ENCODE results near the gene INPP4B. TPM values are rescaled to one million over a fixed set of nuclear protein-coding genes. Genes with fewer than 3 reads are reported as not detected.

The INPP4B gene
- total and polyA plus RNA-seq, 2 of the 4 experiments (the other 2 are of a cell fraction): 1.8 to 14.0 TPM

GRCh38 chr4:142092941-142093340 is 753.2 kb downstream of the INPP4B start:
- no peak overlapping the region for H3K4me2 ChIP-seq (ENCODE audit: low read depth, low read length)
- H3K4me3 ChIP-seq (ENCODE audit: insufficient read depth, low read depth, low read length): no peak overlapping the region
- DNase-seq: peak; percentile 18
- H2BK20ac ChIP-seq (ENCODE audit: low read depth, low read length): peak overlapping the region; percentile 43
- dilution Hi-C loops (cut with HindIII; ENCODE audit: low sequenced_read_pairs, unreplicated experiment) (no loop called here), in situ Hi-C loops (cut with MboI; ENCODE audit: low sequenced_read_pairs) (no loop called here), intact Hi-C loops (cut with micrococcal nuclease) (loop anchor here (5.0 to 10.0 kb wide), 4 partner anchors 268 to 868 kb away; partner anchors contain the start of gene ZNF330)
- ChIA-PET CTCF (no interaction called here), POLR2A (ENCODE audit: unreplicated experiment) (interaction anchor here (0.6 kb wide), 1 partner anchor 491 kb away, joined by 20 read pairs; no protein-coding TSS in a partner anchor)
- H2AK9ac ChIP-seq (replicated peaks; ENCODE audit: low read depth, low read length, poor library complexity): no peak overlapping the region
- H3K27ac ChIP-seq (ENCODE audit: insufficient read depth, low read length): peak overlapping the region; percentile 26; the same call in 1 of the 2 replicates
- H3K27me3 ChIP-seq (ENCODE audit: control insufficient read depth, insufficient read depth, low read length): no peaks in the 10 kb centered on the region
- no peak for ATAC-seq (ENCODE audit: low read depth)
- no peaks in the 10 kb centered on the region for H4K20me1 ChIP-seq (ENCODE audit: insufficient read depth, low read length)
- peak overlapping the region; percentile 89 for H3K18ac ChIP-seq (ENCODE audit: low read depth, low read length)
- H3K9me1 ChIP-seq (ENCODE audit: insufficient read depth, low read length): peaks cover 8% of the 10 kb centered on the region
- BruUV-seq (replicated peaks): no TSS peak
- peak overlapping the region; percentile 38; the same call in 1 of the 2 replicates for H3K4ac ChIP-seq (ENCODE audit: low read depth, low read length)
- H3K36me3 ChIP-seq (ENCODE audit: control insufficient read depth, insufficient read depth, low read length): no peaks in the 10 kb centered on the region
- H2BK15ac ChIP-seq (ENCODE audit: low read depth, low read length): 0 out of 3 replicates have a peak overlapping the region, but pooled peaks have one; percentile 8
- peak overlapping the region; percentile 46 for H2AK5ac ChIP-seq (ENCODE audit: low read depth, low read length)
- H3K9me3 ChIP-seq (ENCODE audit: control insufficient read depth, insufficient read depth, low read length): no peaks in the 10 kb centered on the region
- peak overlapping the region; percentile 35 for H4K91ac ChIP-seq (ENCODE audit: insufficient read depth, low read depth, low read length)
- TF ChIP-seq CTCF (conservative IDR thresholded peaks at IDR 0.05; ENCODE audit: low read depth, low read length): no peak
- TF ChIP-seq RFX5 (IDR thresholded peaks at IDR 0.05; ENCODE audit: low read depth, low read length): no peak
- TF ChIP-seq, protein P1, sequence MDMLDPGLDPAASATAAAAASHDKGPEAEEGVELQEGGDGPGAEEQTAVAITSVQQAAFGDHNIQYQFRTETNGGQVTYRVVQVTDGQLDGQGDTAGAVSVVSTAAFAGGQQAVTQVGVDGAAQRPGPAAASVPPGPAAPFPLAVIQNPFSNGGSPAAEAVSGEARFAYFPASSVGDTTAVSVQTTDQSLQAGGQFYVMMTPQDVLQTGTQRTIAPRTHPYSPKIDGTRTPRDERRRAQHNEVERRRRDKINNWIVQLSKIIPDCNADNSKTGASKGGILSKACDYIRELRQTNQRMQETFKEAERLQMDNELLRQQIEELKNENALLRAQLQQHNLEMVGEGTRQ (IDR thresholded peaks at IDR 0.05; ENCODE audit: low read depth, low read length): no peak
- no peak for TF ChIP-seq CHD1 (IDR thresholded peaks at IDR 0.05; ENCODE audit: low read depth, low read length)
- TF ChIP-seq FOS (IDR thresholded peaks at IDR 0.05; ENCODE audit: low read depth, low read length): no peak
- TF ChIP-seq BHLHE40 (IDR thresholded peaks at IDR 0.05; ENCODE audit: low read depth, low read length): no peak
- no peak for TF ChIP-seq MAFK (IDR thresholded peaks at IDR 0.05; ENCODE audit: low read depth, low read length)
- TF ChIP-seq MXI1 (IDR thresholded peaks at IDR 0.05; ENCODE audit: borderline replicate concordance, low read depth, low read length): no peak
- TF ChIP-seq POLR2A (IDR thresholded peaks at IDR 0.05; ENCODE audit: low read depth, low read length): no peak
- no peak for TF ChIP-seq RCOR1 (IDR thresholded peaks at IDR 0.05; ENCODE audit: insufficient replicate concordance, low read length)
- no peak for TF ChIP-seq RAD21 (IDR thresholded peaks at IDR 0.05; ENCODE audit: low read length)
- no peak for TF ChIP-seq SMC3 (IDR thresholded peaks at IDR 0.05; ENCODE audit: low read depth, low read length)
- no peak for TF ChIP-seq CEBPB (IDR thresholded peaks at IDR 0.05; ENCODE audit: low read depth, low read length)
- TF ChIP-seq, protein P2, sequence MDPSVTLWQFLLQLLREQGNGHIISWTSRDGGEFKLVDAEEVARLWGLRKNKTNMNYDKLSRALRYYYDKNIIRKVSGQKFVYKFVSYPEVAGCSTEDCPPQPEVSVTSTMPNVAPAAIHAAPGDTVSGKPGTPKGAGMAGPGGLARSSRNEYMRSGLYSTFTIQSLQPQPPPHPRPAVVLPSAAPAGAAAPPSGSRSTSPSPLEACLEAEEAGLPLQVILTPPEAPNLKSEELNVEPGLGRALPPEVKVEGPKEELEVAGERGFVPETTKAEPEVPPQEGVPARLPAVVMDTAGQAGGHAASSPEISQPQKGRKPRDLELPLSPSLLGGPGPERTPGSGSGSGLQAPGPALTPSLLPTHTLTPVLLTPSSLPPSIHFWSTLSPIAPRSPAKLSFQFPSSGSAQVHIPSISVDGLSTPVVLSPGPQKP (IDR thresholded peaks at IDR 0.05; ENCODE audit: borderline replicate concordance, low read depth, low read length): no peak
- H4K5ac ChIP-seq (ENCODE audit: low read depth, low read length): peak overlapping the region; percentile 87
- no peak overlapping the region for H3K9ac ChIP-seq (ENCODE audit: low read depth, low read length)
- no peak overlapping the region for H2AFZ ChIP-seq (replicated peaks; ENCODE audit: low read length, poor library complexity)
- H3K23ac ChIP-seq (ENCODE audit: low read depth, low read length): no peak overlapping the region
- H2BK120ac ChIP-seq (ENCODE audit: low read depth, low read length): peak overlapping the region; percentile 92; the same call in 1 of the 2 replicates
- H2BK5ac ChIP-seq (ENCODE audit: low read depth, low read length, poor library complexity, severe bottlenecking): peak overlapping the region; percentile 15
- H3K79me1 ChIP-seq (ENCODE audit: low read depth in 1 of 2, low read length in 2 of 2): no peaks in the 10 kb centered on the region
- H3K14ac ChIP-seq (replicated peaks; ENCODE audit: low read depth, low read length): 0 out of 2 replicates have a peak overlapping the region, but pooled peaks have one; percentile 13
- H4K8ac ChIP-seq (ENCODE audit: low read depth in 2 of 2, low read length in 2 of 2): peak overlapping the region; percentile 2 to 24; a peak in 2 of 4 replicates
- peaks cover 12% of the 10 kb centered on the region for H3K4me1 ChIP-seq (ENCODE audit: control insufficient read depth, insufficient read depth, low read length)
- 100% methylated on average over 1 of the region's 1 CpG; no CpG with 5 or more reads in 1 of the 2 experiments for WGBS, 2 experiments (ENCODE audit: extremely low coverage in 2 of 2, insufficient read length in 1 of 2)
- H3K56ac ChIP-seq (ENCODE audit: extremely low read depth, insufficient read depth, low read length): no peak overlapping the region
